Gastrocnemius medialis (tissue), 4 donors: ENCODE data around the gene ABI1.

ENCODE experiments used
- POLR2A ChIP-seq, 2 donors: fragments of 450-650 bp; IDR thresholded peaks; one replicate each; pipeline ENCODE4 v1.6.1; 2017; ENCODE audit warnings: antibody characterized with exemption in 2 of 2, mild to moderate bottlenecking in 2 of 2, moderate library complexity in 2 of 2
- TF ChIP-seq, protein P1 (sequence below), 5 experiments: fragments of 450-650 bp in 3 of 5; fragments of 200-600 bp in 2 of 5; sonication (generic) in 2 of 5; IDR thresholded peaks in 4 of 5; conservative IDR thresholded peaks in 1 of 5; 1 replicate in 4 of 5; 2 replicates in 1 of 5; pipeline ENCODE4 v1.5.1; 2016 to 2019; ENCODE audit warnings: antibody characterized with exemption in 5 of 5, mild to moderate bottlenecking in 3 of 5, moderate library complexity in 3 of 5

DNA sequence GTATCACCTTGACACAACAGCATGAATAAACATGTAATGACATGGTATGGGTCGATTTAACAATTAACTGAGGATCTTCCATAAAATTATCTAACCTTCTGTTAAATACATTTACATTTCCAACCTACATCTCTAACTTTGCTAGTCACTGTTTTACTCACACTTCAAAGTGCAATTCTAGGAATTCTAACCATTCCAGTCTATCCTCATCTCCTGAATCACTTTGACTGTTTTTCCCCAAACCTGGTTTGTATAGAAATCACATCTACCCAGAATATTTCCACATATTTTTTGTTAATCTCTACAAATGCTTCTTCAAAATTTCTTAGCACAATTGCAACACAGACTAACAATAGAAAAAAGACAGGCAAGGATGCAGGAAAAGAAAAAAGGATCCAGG is 6.2 kb downstream of the ABI1 start:
- TF ChIP-seq, protein P1, sequence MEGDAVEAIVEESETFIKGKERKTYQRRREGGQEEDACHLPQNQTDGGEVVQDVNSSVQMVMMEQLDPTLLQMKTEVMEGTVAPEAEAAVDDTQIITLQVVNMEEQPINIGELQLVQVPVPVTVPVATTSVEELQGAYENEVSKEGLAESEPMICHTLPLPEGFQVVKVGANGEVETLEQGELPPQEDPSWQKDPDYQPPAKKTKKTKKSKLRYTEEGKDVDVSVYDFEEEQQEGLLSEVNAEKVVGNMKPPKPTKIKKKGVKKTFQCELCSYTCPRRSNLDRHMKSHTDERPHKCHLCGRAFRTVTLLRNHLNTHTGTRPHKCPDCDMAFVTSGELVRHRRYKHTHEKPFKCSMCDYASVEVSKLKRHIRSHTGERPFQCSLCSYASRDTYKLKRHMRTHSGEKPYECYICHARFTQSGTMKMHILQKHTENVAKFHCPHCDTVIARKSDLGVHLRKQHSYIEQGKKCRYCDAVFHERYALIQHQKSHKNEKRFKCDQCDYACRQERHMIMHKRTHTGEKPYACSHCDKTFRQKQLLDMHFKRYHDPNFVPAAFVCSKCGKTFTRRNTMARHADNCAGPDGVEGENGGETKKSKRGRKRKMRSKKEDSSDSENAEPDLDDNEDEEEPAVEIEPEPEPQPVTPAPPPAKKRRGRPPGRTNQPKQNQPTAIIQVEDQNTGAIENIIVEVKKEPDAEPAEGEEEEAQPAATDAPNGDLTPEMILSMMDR (IDR thresholded peaks at IDR 0.05 in 4 of 5, conservative IDR thresholded peaks at IDR 0.05 in 1 of 5) = no peak
- TF ChIP-seq POLR2A (IDR thresholded peaks at IDR 0.05) = no peak
